IMR-90 (cell line): Measurements from ENCODE around the gene C16orf92. TPM values are rescaled to one million over a fixed set of nuclear protein-coding genes. Genes with fewer than 3 reads are reported as not detected.

ENCODE experiments used
- ATAC-seq: fragments of 200-7000 bp; cut with Tn5 transposase; 2 replicates; pipeline ENCODE4 v1.9.1; 2020; ENCODE audit warnings: low read depth, mild to moderate bottlenecking, moderate library complexity
- BruUV-seq: library from RNA; stranded (reverse); fragments of 400-500 nt; replicated peaks from 2 replicates; lab custom pipeline; 2021; lab: Mats Ljungman, UMichigan
- CTCF ChIA-PET: fragments of 300-600 bp; formaldehyde crosslinking; extraction: SDS; loops from one replicate; lab custom pipeline; 2021; ENCODE audit warnings: antibody characterized with exemption; lab: Yijun Ruan, JAX
- POLR2A ChIA-PET: fragments of 300-600 bp; sonication (Branson Sonifier 250); formaldehyde crosslinking; loops from one replicate; lab custom pipeline; 2022; ENCODE audit warnings: antibody characterized with exemption; ENCODE audit not compliant: unreplicated experiment; lab: Charles Lee
- DNase-seq: peaks from one replicate; pipeline ENCODE4 v3.0.0; 2013
- H2AFZ ChIP-seq: replicated peaks from 2 replicates; pipeline ENCODE3; 2013; ENCODE audit warnings: low read length, mild to moderate bottlenecking; ENCODE audit not compliant: poor library complexity
- H2AK5ac ChIP-seq: 2 replicates; pipeline ENCODE4 v1.6.1; 2013; ENCODE audit warnings: low read depth, low read length, inconsistent platforms
- H2AK9ac ChIP-seq: replicated peaks from 2 replicates; pipeline ENCODE3; 2013; ENCODE audit warnings: mild to moderate bottlenecking, low read depth, low read length, moderate library complexity; ENCODE audit not compliant: poor library complexity
- H2BK120ac ChIP-seq: 2 replicates; pipeline ENCODE4 v1.6.1; 2013; ENCODE audit warnings: low read depth, low read length, inconsistent platforms
- H2BK15ac ChIP-seq: 3 replicates; pipeline ENCODE4 v1.6.1; 2013; ENCODE audit warnings: low read depth, low read length, inconsistent platforms
- H2BK20ac ChIP-seq: 2 replicates; pipeline ENCODE4 v1.6.1; 2013; ENCODE audit warnings: low read depth, mild to moderate bottlenecking, inconsistent platforms, low read length, moderate library complexity
- H2BK5ac ChIP-seq: 2 replicates; pipeline ENCODE4 v1.6.1; 2013; ENCODE audit warnings: mild to moderate bottlenecking, low read depth, low read length, inconsistent platforms; ENCODE audit not compliant: poor library complexity, severe bottlenecking
- H3K14ac ChIP-seq: replicated peaks from 2 replicates; pipeline ENCODE4 v1.6.1; 2013; ENCODE audit warnings: low read depth, low read length, inconsistent platforms
- H3K18ac ChIP-seq: 2 replicates; pipeline ENCODE4 v1.6.1; 2013; ENCODE audit warnings: low read depth, low read length, control low read depth
- H3K23ac ChIP-seq: 2 replicates; pipeline ENCODE4 v1.6.1; 2013; ENCODE audit warnings: low read depth, low read length, inconsistent platforms
- H3K27ac ChIP-seq: 2 replicates; pipeline ENCODE4 v1.5.1; 2013; ENCODE audit warnings: mild to moderate bottlenecking, control low read depth, low read length; ENCODE audit not compliant: insufficient read depth
- H3K27me3 ChIP-seq: 2 replicates; pipeline ENCODE4 v1.6.1; 2013; ENCODE audit warnings: low read length; ENCODE audit not compliant: control insufficient read depth, insufficient read depth
- H3K36me3 ChIP-seq: 2 replicates; pipeline ENCODE4 v1.6.1; 2013; ENCODE audit warnings: low read length, mixed read lengths; ENCODE audit not compliant: control insufficient read depth, insufficient read depth
- H3K4ac ChIP-seq: 2 replicates; pipeline ENCODE4 v1.6.1; 2013; ENCODE audit warnings: low read depth, low read length, inconsistent platforms
- H3K4me1 ChIP-seq: 2 replicates; pipeline ENCODE4 v1.6.1; 2013; ENCODE audit warnings: low read length, mixed read lengths; ENCODE audit not compliant: control insufficient read depth, insufficient read depth
- H3K4me2 ChIP-seq: 2 replicates; pipeline ENCODE4 v1.6.1; 2013; ENCODE audit warnings: low read depth, mild to moderate bottlenecking, control low read depth, low read length, moderate library complexity
- H3K4me3 ChIP-seq: 2 replicates; pipeline ENCODE4 v1.5.1; 2013; ENCODE audit warnings: low read depth, mild to moderate bottlenecking, control low read depth, low read length, moderate library complexity; ENCODE audit not compliant: insufficient read depth
- H3K56ac ChIP-seq: 2 replicates; pipeline ENCODE4 v1.6.1; 2013; ENCODE audit warnings: low read length, inconsistent platforms; ENCODE audit not compliant: insufficient read depth; ENCODE audit errors: extremely low read depth
- H3K79me1 ChIP-seq, 2 experiments: 2 replicates each; pipeline ENCODE4 v1.6.1; 2013; ENCODE audit warnings: low read length in 2 of 2, inconsistent platforms in 1 of 2, low read depth in 1 of 2
- H3K9ac ChIP-seq: 2 replicates; pipeline ENCODE4 v1.6.1; 2013; ENCODE audit warnings: low read depth, low read length, control low read depth
- H3K9me1 ChIP-seq: 2 replicates; pipeline ENCODE4 v1.6.1; 2013; ENCODE audit warnings: low read length, inconsistent platforms; ENCODE audit not compliant: insufficient read depth
- H3K9me3 ChIP-seq: 2 replicates; pipeline ENCODE4 v1.6.1; 2013; ENCODE audit warnings: low read length; ENCODE audit not compliant: control insufficient read depth, insufficient read depth
- H4K20me1 ChIP-seq: 2 replicates; pipeline ENCODE4 v1.6.1; 2013; ENCODE audit warnings: low read length, inconsistent platforms; ENCODE audit not compliant: insufficient read depth
- H4K5ac ChIP-seq: 2 replicates; pipeline ENCODE4 v1.6.1; 2013; ENCODE audit warnings: mild to moderate bottlenecking, low read depth, low read length, control low read depth
- H4K8ac ChIP-seq, 2 experiments: 2 replicates each; pipeline ENCODE4 v1.6.1; 2013; ENCODE audit warnings: low read depth in 2 of 2, low read length in 2 of 2, control low read depth in 1 of 2, inconsistent platforms in 1 of 2
- H4K91ac ChIP-seq: 2 replicates; pipeline ENCODE4 v1.6.1; 2013; ENCODE audit warnings: low read depth, low read length, inconsistent platforms; ENCODE audit not compliant: insufficient read depth
- CEBPB ChIP-seq: IDR thresholded peaks from 2 replicates; pipeline ENCODE4 v1.6.1; 2012; ENCODE audit warnings: low read depth, low read length, improper control_type of control experiment
- WGBS, 2 experiments: methylation state at CpG; one replicate each; pipeline versions ENCODE4 v1.1.5 to v1.1.7; 2013; ENCODE audit warnings: missing lambda C conversion rate in 2 of 2; ENCODE audit not compliant: insufficient read length in 1 of 2; ENCODE audit errors: extremely low coverage in 2 of 2; 5-methylcytosine and 5-hydroxymethylcytosine counted together
- dilution Hi-C: fragments of 300-500 bp; cut with HindIII; formaldehyde crosslinking; loops from one replicate; pipeline ENCODE4 v1.14.3; 2018; ENCODE audit warnings: low sequenced_read_pairs; ENCODE audit not compliant: unreplicated experiment
- in situ Hi-C: fragments of 300-500 bp; cut with MboI; formaldehyde crosslinking; loops from 3 replicates; pipeline ENCODE4 v1.14.3; 2019; ENCODE audit warnings: low sequenced_read_pairs, inconsistent platforms, mixed read lengths
- intact Hi-C: fragments of 100-400 bp; cut with micrococcal nuclease; formaldehyde crosslinking; loops from 2 replicates; pipeline ENCODE4 v1.10.0; 2022
- polyA plus RNA-seq, 3 experiments: library from polyadenylated mRNA; depleted of rRNA; stranded (reverse); fragments of >200 nt; gene quantifications; 2 replicates each; pipeline ENCODE4 v1.2.3, GENCODE V29; 2012; ENCODE audit warnings: low replicate concordance in 1 of 3
- total RNA-seq: library from RNA; depleted of rRNA; stranded (reverse); fragments of >200 nt; gene quantifications from 2 replicates; pipeline ENCODE4 v1.2.3, GENCODE V29; 2012
- TF ChIP-seq, protein P1 (sequence below): fragments of 150-350 bp; IDR thresholded peaks from 2 replicates; pipeline ENCODE4 v1.6.1; 2017; ENCODE audit warnings: mild to moderate bottlenecking, antibody characterized with exemption, low read length, low read depth

Gene C16orf92
- total and polyA plus RNA-seq, 2 of the 4 experiments (the other 2 are of a cell fraction), result not detected

DNA sequence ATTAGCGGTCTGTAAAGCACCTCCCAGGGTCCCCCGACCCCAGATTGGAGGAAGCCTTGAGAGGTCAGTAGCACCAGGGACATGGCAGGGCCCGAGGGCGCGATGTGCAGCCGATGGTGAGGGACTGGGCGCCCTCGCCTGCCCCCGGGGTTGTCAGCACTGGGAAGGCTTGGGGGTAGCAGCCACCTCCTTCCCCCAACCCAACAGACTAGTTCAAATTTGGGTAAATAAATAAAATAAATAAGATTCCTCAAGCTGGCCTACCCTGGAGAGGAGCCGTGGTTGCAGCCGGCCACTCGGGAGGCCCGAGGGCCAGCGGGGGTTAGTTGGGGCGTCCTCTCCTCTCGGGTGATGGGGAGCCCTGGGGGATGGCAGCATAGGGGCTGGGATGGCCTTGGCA, 1.5 kb downstream of the C16orf92 start:
- 69% methylated on average over 3 of the region's 16 CpGs; no CpG with 5 or more reads in 1 of the 2 experiments for WGBS, 2 experiments
- Histone ChIP-seq H3K36me3 (no peaks in the 10 kb centered on the region), H3K27ac (no peak overlapping the region), H3K4me3 (no peak overlapping the region), H3K79me1 (no peaks in the 10 kb centered on the region), H2BK120ac (no peak overlapping the region), H2AK5ac (no peak overlapping the region), H4K91ac (no peak overlapping the region), H2BK5ac (no peak overlapping the region), H2BK15ac (no peak overlapping the region), H4K20me1 (0 out of 2 replicates have a peak, but pooled peaks cover 9% of the 10 kb centered on the region), H3K14ac (no peak overlapping the region), H3K23ac (no peak overlapping the region), H2BK20ac (no peak overlapping the region), H4K8ac (no peak overlapping the region), H2AFZ (no peak overlapping the region), H3K9me1 (no peaks in the 10 kb centered on the region), H3K18ac (no peak overlapping the region), H3K4me2 (no peak overlapping the region), H2AK9ac (no peak overlapping the region), H3K27me3 (peaks cover 51% of the 10 kb centered on the region), H4K5ac (no peak overlapping the region), H3K4ac (no peak overlapping the region), H3K4me1 (no peaks in the 10 kb centered on the region), H3K56ac (no peak overlapping the region), H3K9ac (no peak overlapping the region), H3K9me3 (no peaks in the 10 kb centered on the region)
- dilution Hi-C loops (no loop called here), intact Hi-C loops (loop anchor here (5.0 kb wide), 1 partner anchor 207 kb away; the partner anchor contains the start of gene PAGR1), in situ Hi-C loops (loop anchor here (10.0 kb wide), 1 partner anchor 330 kb away; no protein-coding TSS in a partner anchor)
- no TSS peak for BruUV-seq
- ChIA-PET POLR2A (no interaction called here), CTCF (no interaction called here)
- TF ChIP-seq, protein P1, sequence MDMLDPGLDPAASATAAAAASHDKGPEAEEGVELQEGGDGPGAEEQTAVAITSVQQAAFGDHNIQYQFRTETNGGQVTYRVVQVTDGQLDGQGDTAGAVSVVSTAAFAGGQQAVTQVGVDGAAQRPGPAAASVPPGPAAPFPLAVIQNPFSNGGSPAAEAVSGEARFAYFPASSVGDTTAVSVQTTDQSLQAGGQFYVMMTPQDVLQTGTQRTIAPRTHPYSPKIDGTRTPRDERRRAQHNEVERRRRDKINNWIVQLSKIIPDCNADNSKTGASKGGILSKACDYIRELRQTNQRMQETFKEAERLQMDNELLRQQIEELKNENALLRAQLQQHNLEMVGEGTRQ, result no peak
- no peak for TF ChIP-seq CEBPB
- DNase-seq (no peak), ATAC-seq (no peak)
